Testis (tissue), 3 donors: ENCODE measurements around the gene PTPRD. TPM values are rescaled to one million over a fixed set of nuclear protein-coding genes. Genes with fewer than 3 reads are reported as not detected.

Experiments used
- DNase-seq: peaks from one replicate; pipeline ENCODE4 v3.0.0-alpha.2; 2019
- H3K27ac ChIP-seq, 2 donors: fragments of 200-600 bp; sonication (generic); one replicate each; pipeline ENCODE4 v1.5.1; 2019
- H3K27me3 ChIP-seq: fragments of 200-600 bp; sonication (generic); one replicate; pipeline ENCODE4 v1.5.1; 2019
- H3K36me3 ChIP-seq: fragments of 200-600 bp; sonication (generic); one replicate; pipeline ENCODE4 v1.5.1; 2017; ENCODE audit warnings: low read depth; ENCODE audit errors: missing control alignments
- H3K4me1 ChIP-seq: fragments of 200-600 bp; sonication (generic); one replicate; pipeline ENCODE4 v1.5.1; 2019
- H3K4me3 ChIP-seq, 2 donors: fragments of 200-600 bp; sonication (generic); one replicate each; pipeline ENCODE4 v1.5.1; 2017 to 2019
- H3K9me3 ChIP-seq: fragments of 200-600 bp; sonication (generic); one replicate; pipeline ENCODE4 v1.5.1; 2017
- POLR2A ChIP-seq: fragments of 450-650 bp; IDR thresholded peaks from one replicate; pipeline ENCODE4 v1.6.1; 2017; ENCODE audit warnings: antibody characterized with exemption, mild to moderate bottlenecking, moderate library complexity
- WGBS, 2 donors: methylation state at CpG; one replicate each; pipeline ENCODE4 v1.1.5; 2018; 5-methylcytosine and 5-hydroxymethylcytosine counted together
- intact Hi-C: fragments of 100-400 bp; cut with DNase I; formaldehyde crosslinking; loops from one replicate; pipeline ENCODE4 v1.15.1; 2023; ENCODE audit warnings: low total_unique reads
- polyA plus RNA-seq: library from polyadenylated mRNA; stranded (reverse); fragments of 350-450 nt; fragmentation: Illumina TruSeq; extraction: RNeasy Lipid Tissue Mini Kit (QIAGEN cat#74804); gene quantifications from one replicate; pipeline ENCODE4 v1.2.3, GENCODE V29; 2014; ENCODE audit warnings: low read depth, low replicate concordance; ENCODE audit not compliant: insufficient read depth
- total RNA-seq, 2 donors: library from RNA; depleted of rRNA; stranded (reverse); fragments of >200 nt; gene quantifications; one replicate each; pipeline ENCODE4 v1.2.3, GENCODE V29; 2016
- TF ChIP-seq, protein P1 (sequence below), 3 experiments: fragments of 450-650 bp in 2 of 3; fragments of 200-600 bp in 1 of 3; sonication (generic) in 1 of 3; IDR thresholded peaks; one replicate each; pipeline ENCODE4 v1.5.1; 2016 to 2019; ENCODE audit warnings: antibody characterized with exemption in 3 of 3, mild to moderate bottlenecking in 2 of 3, moderate library complexity in 1 of 3

The PTPRD gene
- total and polyA plus RNA-seq, 3 donors from 2014 or later = 15.4 to 33.6 (median 32.5) TPM

DNA sequence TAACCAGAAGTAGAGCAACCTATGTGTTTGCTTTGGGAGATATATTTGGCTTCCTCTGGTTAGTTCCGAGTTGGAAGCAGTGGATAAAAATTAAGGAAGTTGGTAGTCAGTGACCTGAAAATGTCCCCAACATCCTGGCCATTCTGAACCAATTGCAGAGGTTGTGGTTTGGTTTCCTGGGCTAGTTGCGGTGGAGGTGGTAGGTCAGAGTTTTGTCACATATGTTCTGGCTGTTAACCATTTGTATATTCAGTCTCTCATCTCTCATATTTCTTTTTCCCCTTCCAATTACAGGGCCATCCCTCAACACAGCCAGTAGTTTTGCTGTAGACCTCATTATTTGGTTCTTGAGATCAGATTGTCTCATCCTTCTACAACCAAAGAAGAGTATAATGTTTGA, 1026.9 kb downstream of the PTPRD start:
- DNase-seq = no peak
- no peaks in the 10 kb centered on the region for H3K4me1 ChIP-seq
- no peak for TF ChIP-seq POLR2A
- TF ChIP-seq, protein P1, sequence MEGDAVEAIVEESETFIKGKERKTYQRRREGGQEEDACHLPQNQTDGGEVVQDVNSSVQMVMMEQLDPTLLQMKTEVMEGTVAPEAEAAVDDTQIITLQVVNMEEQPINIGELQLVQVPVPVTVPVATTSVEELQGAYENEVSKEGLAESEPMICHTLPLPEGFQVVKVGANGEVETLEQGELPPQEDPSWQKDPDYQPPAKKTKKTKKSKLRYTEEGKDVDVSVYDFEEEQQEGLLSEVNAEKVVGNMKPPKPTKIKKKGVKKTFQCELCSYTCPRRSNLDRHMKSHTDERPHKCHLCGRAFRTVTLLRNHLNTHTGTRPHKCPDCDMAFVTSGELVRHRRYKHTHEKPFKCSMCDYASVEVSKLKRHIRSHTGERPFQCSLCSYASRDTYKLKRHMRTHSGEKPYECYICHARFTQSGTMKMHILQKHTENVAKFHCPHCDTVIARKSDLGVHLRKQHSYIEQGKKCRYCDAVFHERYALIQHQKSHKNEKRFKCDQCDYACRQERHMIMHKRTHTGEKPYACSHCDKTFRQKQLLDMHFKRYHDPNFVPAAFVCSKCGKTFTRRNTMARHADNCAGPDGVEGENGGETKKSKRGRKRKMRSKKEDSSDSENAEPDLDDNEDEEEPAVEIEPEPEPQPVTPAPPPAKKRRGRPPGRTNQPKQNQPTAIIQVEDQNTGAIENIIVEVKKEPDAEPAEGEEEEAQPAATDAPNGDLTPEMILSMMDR (IDR thresholded peaks at IDR 0.05) = no peak
- no peaks in the 10 kb centered on the region for H3K9me3 ChIP-seq
- intact Hi-C loops = no loop called here
- H3K36me3 ChIP-seq = no peaks in the 10 kb centered on the region
- WGBS, 2 donors = 82 to 83% methylated on average over 2 of the region's 2 CpGs
- no peaks in the 10 kb centered on the region for H3K27me3 ChIP-seq
- H3K4me3 ChIP-seq = no peak overlapping the region
- no peak overlapping the region for H3K27ac ChIP-seq

DNA sequence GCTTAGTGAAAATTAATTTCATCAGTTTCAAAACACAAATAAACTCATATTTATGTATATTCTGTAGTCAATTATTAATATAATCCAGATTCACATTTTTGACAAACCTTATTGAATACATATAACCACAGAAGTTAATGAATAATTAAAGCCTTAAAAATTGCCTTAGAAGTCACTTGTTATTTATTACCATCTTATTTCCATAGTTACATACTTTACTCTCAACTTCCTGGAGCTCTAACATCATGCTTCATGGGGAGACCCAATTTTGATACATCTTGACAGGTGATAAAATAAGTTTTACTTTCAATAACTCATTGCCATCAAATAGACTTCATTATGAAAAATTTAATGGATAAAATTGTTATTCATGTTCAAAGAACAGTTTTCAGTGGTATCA, 1038.7 kb downstream of the PTPRD start:
- Histone ChIP-seq H3K36me3 (no peaks in the 10 kb centered on the region), H3K4me3 (no peak overlapping the region), H3K27me3 (no peaks in the 10 kb centered on the region), H3K27ac (no peak overlapping the region), H3K9me3 (no peaks in the 10 kb centered on the region), H3K4me1 (no peaks in the 10 kb centered on the region)
- intact Hi-C loops = no loop called here
- DNase-seq = no peak
- no peak for TF ChIP-seq POLR2A
- TF ChIP-seq, protein P1 (IDR thresholded peaks at IDR 0.05) = no peak

DNA sequence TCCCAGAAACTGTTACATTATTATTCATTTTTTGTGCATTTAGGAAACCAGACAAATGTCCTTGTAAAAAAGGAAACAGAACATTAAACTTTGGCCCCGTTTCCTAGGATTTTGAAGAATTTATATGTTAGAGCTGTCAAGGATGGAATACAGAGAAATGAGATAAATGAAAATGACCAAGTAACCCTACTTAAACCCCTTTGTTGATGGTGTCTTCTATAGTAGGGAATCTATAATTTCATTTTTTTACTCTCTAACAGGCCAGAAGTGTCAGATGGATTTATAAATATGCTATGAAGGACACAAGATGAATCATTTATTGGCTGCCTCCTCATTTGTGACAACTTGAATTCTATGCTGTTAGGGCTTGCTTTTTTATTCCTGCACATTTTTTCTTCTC, 1047.1 kb downstream of the PTPRD start:
- Histone ChIP-seq H3K36me3 (no peaks in the 10 kb centered on the region), H3K4me1 (no peaks in the 10 kb centered on the region), H3K9me3 (no peaks in the 10 kb centered on the region), H3K4me3 (no peak overlapping the region), H3K27ac (no peak overlapping the region), H3K27me3 (no peaks in the 10 kb centered on the region)
- TF ChIP-seq POLR2A = no peak
- TF ChIP-seq, protein P1 (IDR thresholded peaks at IDR 0.05) = no peak
- no peak for DNase-seq
- WGBS, 2 donors = 32 to 38% methylated on average over 1 of the region's 1 CpG
- intact Hi-C loops = no loop called here

DNA sequence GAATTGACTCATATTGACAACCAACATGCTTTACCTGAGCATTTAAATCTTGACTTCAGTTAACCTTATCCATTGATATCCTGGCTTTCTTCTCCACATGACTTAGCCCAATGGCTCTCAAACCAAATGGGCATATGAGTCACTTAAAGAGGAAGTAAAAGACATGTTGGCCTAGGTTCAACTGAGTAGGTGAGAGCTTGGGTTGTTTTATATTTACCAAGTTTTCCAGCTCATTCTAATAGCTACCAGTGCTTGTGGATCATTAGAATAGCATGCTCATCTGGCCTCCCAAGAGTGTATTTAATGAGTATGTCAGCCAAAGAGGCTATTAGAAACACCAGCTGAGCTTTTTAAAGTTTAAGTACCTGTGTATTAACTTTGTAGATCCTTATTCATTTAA, 1049.0 kb downstream of the PTPRD start:
- Histone ChIP-seq H3K4me1 (no peaks in the 10 kb centered on the region), H3K27me3 (no peaks in the 10 kb centered on the region), H3K36me3 (no peaks in the 10 kb centered on the region), H3K4me3 (no peak overlapping the region), H3K9me3 (no peaks in the 10 kb centered on the region), H3K27ac (no peak overlapping the region)
- intact Hi-C loops = no loop called here
- TF ChIP-seq, protein P1 (IDR thresholded peaks at IDR 0.05) = no peak
- TF ChIP-seq POLR2A = no peak
- no peak for DNase-seq

DNA sequence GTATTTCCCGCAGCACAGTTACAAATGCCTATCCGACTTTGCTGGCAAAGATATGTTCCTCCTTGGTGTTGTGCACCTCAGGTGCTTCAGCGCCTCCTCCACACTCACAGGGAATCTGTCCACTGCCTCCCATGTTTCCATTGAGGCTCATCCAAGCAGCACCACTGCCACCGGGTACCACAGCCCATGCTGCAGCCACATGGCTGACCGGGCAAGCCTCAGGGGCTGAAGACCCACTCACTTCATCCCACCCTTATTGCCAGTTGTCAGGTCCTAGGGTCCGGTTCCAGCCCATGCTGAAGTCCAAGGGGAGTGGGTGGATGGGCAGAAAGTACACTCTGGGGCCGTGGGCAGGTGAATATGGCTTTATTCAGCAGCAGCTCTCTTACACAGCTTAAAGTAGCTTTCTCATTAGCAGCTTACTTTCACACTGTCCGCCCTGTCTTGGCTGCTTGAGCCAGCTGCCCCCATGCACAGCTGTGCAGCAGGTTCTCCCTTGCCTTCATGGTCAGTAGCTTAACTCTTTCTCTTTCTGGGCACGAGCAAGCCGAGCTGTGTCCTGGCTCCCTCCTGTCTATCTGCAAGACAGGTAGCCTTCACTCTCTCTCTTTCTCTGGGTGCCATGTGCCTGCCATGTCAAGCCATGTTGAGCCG, 1052.3 kb downstream of the PTPRD start:
- DNase-seq = no peak
- no peak for TF ChIP-seq POLR2A
- TF ChIP-seq, protein P1 (IDR thresholded peaks at IDR 0.05) = no peak
- no peaks in the 10 kb centered on the region for H3K4me1 ChIP-seq
- H3K36me3 ChIP-seq = no peaks in the 10 kb centered on the region
- H3K9me3 ChIP-seq = no peaks in the 10 kb centered on the region
- WGBS, 2 donors = 86 to 90% methylated on average over 11 of the region's 11 CpGs
- intact Hi-C loops = no loop called here
- H3K27me3 ChIP-seq = no peaks in the 10 kb centered on the region
- H3K4me3 ChIP-seq = no peak overlapping the region
- H3K27ac ChIP-seq = no peak overlapping the region
